HFFc6 (cell line): ENCODE measurements around the gene CERS6. TPM values are rescaled to one million over a fixed set of nuclear protein-coding genes. Genes with fewer than 3 reads are reported as not detected.

Experiments
- DNase-seq: peaks from one replicate; pipeline ENCODE4 v3.0.0-alpha.2; 2018
- H3K27ac Mint-ChIP-seq: 2 replicates; pipeline ENCODE4 v1.8.0; 2020; ENCODE audit warnings: mild to moderate bottlenecking, mixed read lengths
- H3K27me3 Mint-ChIP-seq: 2 replicates; pipeline ENCODE4 v1.8.0; 2021; ENCODE audit warnings: mild to moderate bottlenecking, moderate library complexity, mixed read lengths; ENCODE audit not compliant: insufficient read depth
- H3K36me3 Mint-ChIP-seq: 2 replicates; pipeline ENCODE4 v1.8.0; 2021; ENCODE audit warnings: low read depth, mixed read lengths
- H3K4me1 Mint-ChIP-seq: 2 replicates; pipeline ENCODE4 v1.8.0; 2020; ENCODE audit warnings: low read depth, mixed read lengths
- H3K4me3 Mint-ChIP-seq: 2 replicates; pipeline ENCODE4 v1.8.0; 2020; ENCODE audit warnings: mild to moderate bottlenecking, moderate library complexity, mixed read lengths
- H3K9me3 Mint-ChIP-seq: 2 replicates; pipeline ENCODE4 v1.8.0; 2020; ENCODE audit warnings: mild to moderate bottlenecking, mixed read lengths
- total RNA-seq, 6 experiments: library from RNA; stranded (reverse); fragmentation: NEBNext Ultra II Directional; extraction: Animal tissue kit (Norgen Biotek cat#: 25700); gene quantifications; 2 replicates in 1 of 6; 3 replicates in 5 of 6; pipeline ENCODE4 v1.2.3, GENCODE V29; 2021
- TF ChIP-seq, protein P1 (sequence below): fragments of 200-600 bp; sonication (generic); IDR thresholded peaks from 2 replicates; pipeline ENCODE4 v1.5.0; 2021; ENCODE audit warnings: antibody characterized with exemption, mild to moderate bottlenecking

The CERS6 gene
- total RNA-seq, 6 experiments from 2014 or later: 6.2 to 9.9 (median 7.5) TPM

DNA sequence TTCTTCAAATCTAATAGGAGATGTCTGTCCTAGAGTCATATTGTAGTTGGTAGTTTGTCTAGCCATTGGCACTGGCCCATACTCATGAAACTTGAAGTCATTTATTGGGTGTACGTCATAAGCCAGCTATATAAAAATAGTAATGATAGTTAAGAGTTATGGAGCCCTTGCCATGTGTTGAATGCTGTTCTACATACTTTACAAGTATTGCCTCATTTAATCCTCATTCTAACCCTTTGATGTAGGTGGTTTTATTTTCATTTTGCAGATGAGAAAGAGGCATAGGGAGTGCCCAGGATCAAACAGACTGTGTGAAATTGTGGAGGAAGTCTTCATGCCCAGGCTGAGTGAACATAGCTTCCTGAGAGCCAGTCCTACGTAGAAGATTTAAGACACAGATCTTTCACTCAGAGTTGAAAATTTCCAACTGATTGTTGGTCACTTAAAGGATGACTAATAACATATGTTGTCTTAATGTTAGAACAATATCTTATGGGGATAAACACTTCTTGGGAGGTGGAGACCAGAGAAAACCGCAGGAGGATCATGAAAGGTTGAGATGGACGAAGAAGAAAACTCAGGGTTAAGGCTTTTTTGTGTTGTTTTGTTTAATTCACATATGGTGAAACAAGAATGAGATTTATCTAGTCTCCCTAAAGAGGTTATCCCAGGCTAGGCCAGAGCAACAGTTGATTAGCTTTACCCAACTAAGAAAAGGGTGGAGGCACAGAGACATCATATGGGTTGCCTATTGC is 156.0 kb downstream of the CERS6 start:
- H3K4me1 Mint-ChIP-seq: peaks cover 8% of the 10 kb centered on the region; the same call in 1 of the 2 replicates
- H3K36me3 Mint-ChIP-seq: no peaks in the 10 kb centered on the region
- no peaks in the 10 kb centered on the region; the same call in 1 of the 2 replicates for H3K9me3 Mint-ChIP-seq
- no peak overlapping the region for H3K27ac Mint-ChIP-seq
- H3K4me3 Mint-ChIP-seq: no peak overlapping the region
- peaks cover 2% of the 10 kb centered on the region for H3K27me3 Mint-ChIP-seq
- DNase-seq: no peak
- TF ChIP-seq, protein P1, sequence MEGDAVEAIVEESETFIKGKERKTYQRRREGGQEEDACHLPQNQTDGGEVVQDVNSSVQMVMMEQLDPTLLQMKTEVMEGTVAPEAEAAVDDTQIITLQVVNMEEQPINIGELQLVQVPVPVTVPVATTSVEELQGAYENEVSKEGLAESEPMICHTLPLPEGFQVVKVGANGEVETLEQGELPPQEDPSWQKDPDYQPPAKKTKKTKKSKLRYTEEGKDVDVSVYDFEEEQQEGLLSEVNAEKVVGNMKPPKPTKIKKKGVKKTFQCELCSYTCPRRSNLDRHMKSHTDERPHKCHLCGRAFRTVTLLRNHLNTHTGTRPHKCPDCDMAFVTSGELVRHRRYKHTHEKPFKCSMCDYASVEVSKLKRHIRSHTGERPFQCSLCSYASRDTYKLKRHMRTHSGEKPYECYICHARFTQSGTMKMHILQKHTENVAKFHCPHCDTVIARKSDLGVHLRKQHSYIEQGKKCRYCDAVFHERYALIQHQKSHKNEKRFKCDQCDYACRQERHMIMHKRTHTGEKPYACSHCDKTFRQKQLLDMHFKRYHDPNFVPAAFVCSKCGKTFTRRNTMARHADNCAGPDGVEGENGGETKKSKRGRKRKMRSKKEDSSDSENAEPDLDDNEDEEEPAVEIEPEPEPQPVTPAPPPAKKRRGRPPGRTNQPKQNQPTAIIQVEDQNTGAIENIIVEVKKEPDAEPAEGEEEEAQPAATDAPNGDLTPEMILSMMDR: no peak

DNA sequence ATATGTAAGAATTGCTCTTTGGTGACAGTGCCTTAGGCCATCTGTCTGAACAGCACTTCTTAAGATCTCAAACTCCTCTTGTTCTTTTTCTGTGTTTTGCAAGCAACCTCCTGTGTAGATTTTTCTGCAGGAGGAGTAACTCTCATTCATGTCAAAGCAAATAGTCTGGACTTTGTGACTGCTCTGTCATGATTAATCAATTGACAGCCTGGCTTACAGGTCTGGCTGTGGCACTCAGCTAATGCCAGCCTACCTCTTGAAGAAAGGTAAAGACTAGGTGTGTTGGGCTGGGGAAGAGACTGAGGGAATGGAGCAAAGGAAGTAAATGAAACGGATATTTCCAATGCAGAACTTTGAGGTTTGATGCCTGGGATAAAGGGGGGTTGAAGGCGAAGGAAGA is 156.6 kb downstream of the CERS6 start:
- Mint-ChIP-seq H3K4me1 (peaks cover 8% of the 10 kb centered on the region; the same call in 1 of the 2 replicates), H3K9me3 (no peaks in the 10 kb centered on the region; the same call in 1 of the 2 replicates), H3K36me3 (no peaks in the 10 kb centered on the region), H3K27me3 (peaks cover 2% of the 10 kb centered on the region), H3K27ac (no peak overlapping the region), H3K4me3 (no peak overlapping the region)
- DNase-seq: no peak
- TF ChIP-seq, protein P1: no peak

DNA sequence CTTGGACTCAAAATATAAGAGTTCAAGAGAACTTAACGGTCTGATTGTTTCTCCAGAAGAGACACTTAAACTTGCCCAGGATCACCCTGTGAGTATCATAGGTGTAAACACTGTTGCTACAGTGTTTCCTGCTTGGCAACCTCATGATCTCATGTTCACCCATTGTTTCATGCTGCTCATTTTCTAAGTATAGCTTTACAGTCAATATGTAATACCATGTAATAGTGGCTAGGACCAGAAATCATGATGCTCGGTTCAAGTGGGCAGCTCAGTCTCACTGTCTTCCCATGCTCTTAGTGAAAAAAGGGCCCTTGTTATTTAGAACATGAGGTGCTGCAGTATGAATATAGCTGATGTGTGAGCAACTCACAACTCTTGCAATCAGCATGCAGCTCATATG is 157.5 kb downstream of the CERS6 start:
- Mint-ChIP-seq H3K4me3 (no peak overlapping the region), H3K4me1 (peaks cover 7% of the 10 kb centered on the region; the same call in 1 of the 2 replicates), H3K27ac (no peak overlapping the region), H3K36me3 (no peaks in the 10 kb centered on the region), H3K27me3 (peaks cover 2% of the 10 kb centered on the region), H3K9me3 (no peaks in the 10 kb centered on the region; the same call in 1 of the 2 replicates)
- no peak for DNase-seq
- TF ChIP-seq, protein P1: no peak

DNA sequence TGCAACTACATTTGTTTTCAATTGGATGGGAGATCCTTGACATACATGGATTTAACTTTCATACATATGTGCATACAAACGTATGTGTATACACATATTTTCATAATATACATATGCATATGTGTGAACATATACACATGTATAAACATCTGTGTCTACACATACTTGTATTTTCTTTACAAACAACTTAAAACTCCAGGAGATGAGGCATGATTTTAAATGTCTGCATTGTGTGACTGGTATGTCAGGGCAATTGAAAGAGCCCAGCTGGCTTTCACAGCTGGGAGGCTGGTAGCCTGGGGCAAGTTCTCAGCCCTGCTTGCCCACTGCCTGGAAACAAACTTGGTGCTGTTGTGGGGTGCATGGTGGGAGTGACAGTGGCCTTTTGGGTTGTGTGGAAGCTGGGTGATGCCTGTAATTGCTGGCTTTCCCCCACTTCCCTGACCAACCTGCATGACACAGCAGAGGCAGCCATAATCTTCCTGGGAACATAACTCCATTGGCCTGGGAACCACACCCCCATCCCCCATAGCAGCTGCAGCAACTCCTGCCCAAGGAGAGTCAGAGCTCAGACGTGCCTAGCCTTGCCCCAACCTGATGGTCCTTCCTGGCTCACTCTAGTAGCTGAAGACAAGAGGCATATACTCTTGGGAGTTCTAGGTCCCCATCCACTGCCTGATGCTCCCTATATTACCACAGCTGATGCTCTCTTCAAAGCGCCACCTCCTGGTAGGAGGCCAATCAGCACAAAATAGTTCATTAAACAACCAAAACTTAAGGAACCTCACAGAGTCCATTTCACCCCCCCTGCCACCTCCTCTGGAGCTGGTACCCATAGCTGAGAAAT is 158.3 kb downstream of the CERS6 start:
- H3K36me3 Mint-ChIP-seq: no peaks in the 10 kb centered on the region
- H3K4me1 Mint-ChIP-seq: no peaks in the 10 kb centered on the region
- TF ChIP-seq, protein P1: peak; percentile 50; the same call in 1 of the 2 replicates
- H3K4me3 Mint-ChIP-seq: no peak overlapping the region
- H3K27ac Mint-ChIP-seq: no peak overlapping the region
- DNase-seq: no peak
- H3K27me3 Mint-ChIP-seq: peaks cover 2% of the 10 kb centered on the region
- H3K9me3 Mint-ChIP-seq: no peaks in the 10 kb centered on the region; the same call in 1 of the 2 replicates

DNA sequence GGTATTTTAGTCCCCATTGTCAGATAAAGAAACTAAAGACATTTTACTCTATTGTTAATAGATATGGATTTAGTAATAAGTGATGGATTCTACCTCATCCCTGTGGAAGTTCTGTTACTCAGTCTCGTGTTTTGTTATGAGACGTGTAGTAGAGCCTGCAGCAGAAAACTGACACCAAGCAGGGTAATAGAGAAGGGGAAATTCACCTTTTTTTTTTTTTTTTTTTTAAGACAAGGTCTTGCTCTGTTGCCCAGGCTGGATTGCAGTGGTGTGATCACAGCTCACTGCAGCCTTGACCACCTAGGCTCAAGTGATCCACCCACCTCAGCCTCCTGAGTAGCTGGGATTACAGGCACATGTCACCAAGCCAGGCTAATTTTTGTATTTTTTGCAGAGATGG is 164.5 kb downstream of the CERS6 start:
- Mint-ChIP-seq H3K27ac (no peak overlapping the region), H3K36me3 (no peaks in the 10 kb centered on the region), H3K4me1 (no peaks in the 10 kb centered on the region)

More for the DNA sequence above, 164.5 kb downstream of the CERS6 start:
- Mint-ChIP-seq H3K4me3 (no peak overlapping the region), H3K9me3 (no peaks in the 10 kb centered on the region; the same call in 1 of the 2 replicates), H3K27me3 (no peaks in the 10 kb centered on the region)
- no peak for DNase-seq
- TF ChIP-seq, protein P1: no peak
